Gastrocnemius medialis (tissue), 4 donors: Measurements from ENCODE around the gene BMP7. TPM values are rescaled to one million over a fixed set of nuclear protein-coding genes. Genes with fewer than 3 reads are reported as not detected.

ENCODE experiments used
- ATAC-seq, 2 donors: fragments of 150-250 bp; one replicate each; pipeline ENCODE4 v1.9.1; 2016
- DNase-seq, 2 donors: peaks; one replicate each; pipeline ENCODE4 v3.0.0-alpha.2; 2019
- H3K27ac ChIP-seq, 4 donors: fragments of 200-600 bp; sonication (generic); 1 replicate in 1 of 4; 2 replicates in 3 of 4; pipeline ENCODE4 v1.5.1; 2016 to 2018; ENCODE audit warnings: mild to moderate bottlenecking in 2 of 4, moderate library complexity in 1 of 4
- H3K27me3 ChIP-seq, 3 donors: fragments of 200-600 bp; sonication (generic) in 2 of 3; 1 replicate in 1 of 3; 2 replicates in 2 of 3; pipeline versions ENCODE4 v1.5.1 to v1.6.0; 2016 to 2019; ENCODE audit warnings: mild to moderate bottlenecking in 1 of 3, moderate library complexity in 1 of 3
- H3K36me3 ChIP-seq, 2 donors: fragments of 200-600 bp; sonication (generic) in 1 of 2; one replicate each; pipeline ENCODE4 v1.5.1; 2017 to 2018
- H3K4me1 ChIP-seq, 2 donors: fragments of 200-600 bp; sonication (generic) in 1 of 2; one replicate each; pipeline ENCODE4 v1.5.1; 2016 to 2017; ENCODE audit warnings: mild to moderate bottlenecking in 2 of 2
- H3K4me3 ChIP-seq, 4 donors: fragments of 200-600 bp; sonication (generic) in 3 of 4; 1 replicate in 1 of 4; 2 replicates in 3 of 4; pipeline ENCODE4 v1.5.1; 2016 to 2019; ENCODE audit warnings: mild to moderate bottlenecking in 2 of 4
- H3K9me3 ChIP-seq, 3 donors: fragments of 200-600 bp; sonication (generic) in 2 of 3; 1 replicate in 1 of 3; 2 replicates in 2 of 3; pipeline ENCODE4 v1.5.1; 2016 to 2019
- POLR2A ChIP-seq, 2 donors: fragments of 450-650 bp; IDR thresholded peaks; one replicate each; pipeline ENCODE4 v1.6.1; 2017; ENCODE audit warnings: antibody characterized with exemption in 2 of 2, mild to moderate bottlenecking in 2 of 2, moderate library complexity in 2 of 2
- in situ Hi-C, 4 donors: fragments of 200-750 bp; cut with MboI; loops; one replicate each; pipeline versions ENCODE4 v1.15.0 to v1.8.0; 2017; ENCODE audit warnings: low sequenced_read_pairs in 4 of 4
- intact Hi-C: fragments of 100-400 bp; cut with DNase I; formaldehyde crosslinking; loops from one replicate; pipeline ENCODE4 v1.15.1; 2023; ENCODE audit warnings: low total_unique reads
- total RNA-seq, 4 donors: library from RNA; depleted of rRNA; stranded (reverse); fragments of >200 nt; gene quantifications; one replicate each; pipeline versions ENCODE4 v1.1.0 to v1.2.3, GENCODE V29; 2016
- TF ChIP-seq, protein P1 (sequence below), 5 experiments: fragments of 450-650 bp in 3 of 5; fragments of 200-600 bp in 2 of 5; sonication (generic) in 2 of 5; IDR thresholded peaks in 4 of 5; conservative IDR thresholded peaks in 1 of 5; 1 replicate in 4 of 5; 2 replicates in 1 of 5; pipeline ENCODE4 v1.5.1; 2016 to 2019; ENCODE audit warnings: antibody characterized with exemption in 5 of 5, mild to moderate bottlenecking in 3 of 5, moderate library complexity in 3 of 5

Gene BMP7
- total RNA-seq, 4 donors from 2014 or later: 0.52 TPM; not detected in 3

DNA sequence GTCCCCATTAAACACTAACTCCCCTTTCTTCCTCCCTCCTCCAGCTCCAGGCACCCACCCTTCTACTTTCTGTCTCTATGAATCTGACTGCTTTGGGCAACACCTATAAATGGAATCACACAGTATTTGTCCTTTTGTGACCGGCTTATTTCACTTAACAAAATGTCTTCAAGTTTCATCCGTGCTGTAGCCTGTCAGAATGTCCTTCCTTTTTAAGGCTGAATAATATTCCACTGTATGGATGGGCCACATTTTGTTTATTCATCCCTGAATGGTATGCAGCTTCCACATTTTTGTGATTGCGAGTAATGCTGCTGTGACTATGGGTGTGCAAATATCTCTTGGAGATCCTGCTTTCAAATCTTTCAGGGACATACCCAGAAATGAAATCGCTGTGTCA is 28.4 kb downstream of the BMP7 start:
- TF ChIP-seq, protein P1, sequence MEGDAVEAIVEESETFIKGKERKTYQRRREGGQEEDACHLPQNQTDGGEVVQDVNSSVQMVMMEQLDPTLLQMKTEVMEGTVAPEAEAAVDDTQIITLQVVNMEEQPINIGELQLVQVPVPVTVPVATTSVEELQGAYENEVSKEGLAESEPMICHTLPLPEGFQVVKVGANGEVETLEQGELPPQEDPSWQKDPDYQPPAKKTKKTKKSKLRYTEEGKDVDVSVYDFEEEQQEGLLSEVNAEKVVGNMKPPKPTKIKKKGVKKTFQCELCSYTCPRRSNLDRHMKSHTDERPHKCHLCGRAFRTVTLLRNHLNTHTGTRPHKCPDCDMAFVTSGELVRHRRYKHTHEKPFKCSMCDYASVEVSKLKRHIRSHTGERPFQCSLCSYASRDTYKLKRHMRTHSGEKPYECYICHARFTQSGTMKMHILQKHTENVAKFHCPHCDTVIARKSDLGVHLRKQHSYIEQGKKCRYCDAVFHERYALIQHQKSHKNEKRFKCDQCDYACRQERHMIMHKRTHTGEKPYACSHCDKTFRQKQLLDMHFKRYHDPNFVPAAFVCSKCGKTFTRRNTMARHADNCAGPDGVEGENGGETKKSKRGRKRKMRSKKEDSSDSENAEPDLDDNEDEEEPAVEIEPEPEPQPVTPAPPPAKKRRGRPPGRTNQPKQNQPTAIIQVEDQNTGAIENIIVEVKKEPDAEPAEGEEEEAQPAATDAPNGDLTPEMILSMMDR (IDR thresholded peaks at IDR 0.05 in 4 of 5, conservative IDR thresholded peaks at IDR 0.05 in 1 of 5): no peak
- TF ChIP-seq POLR2A (IDR thresholded peaks at IDR 0.05): no peak
- in situ Hi-C loops (no loop called here), intact Hi-C loops (no loop called here)
- Histone ChIP-seq H3K4me3 (no peak overlapping the region), H3K9me3 (no peaks in the 10 kb centered on the region), H3K27ac (no peak overlapping the region), H3K27me3 (peaks cover 0 to 10% (median 0%) of the 10 kb centered on the region in 3 donors), H3K4me1 (no peaks in the 10 kb centered on the region), H3K36me3 (no peaks in the 10 kb centered on the region)
- no peak for ATAC-seq
- no peak for DNase-seq

DNA sequence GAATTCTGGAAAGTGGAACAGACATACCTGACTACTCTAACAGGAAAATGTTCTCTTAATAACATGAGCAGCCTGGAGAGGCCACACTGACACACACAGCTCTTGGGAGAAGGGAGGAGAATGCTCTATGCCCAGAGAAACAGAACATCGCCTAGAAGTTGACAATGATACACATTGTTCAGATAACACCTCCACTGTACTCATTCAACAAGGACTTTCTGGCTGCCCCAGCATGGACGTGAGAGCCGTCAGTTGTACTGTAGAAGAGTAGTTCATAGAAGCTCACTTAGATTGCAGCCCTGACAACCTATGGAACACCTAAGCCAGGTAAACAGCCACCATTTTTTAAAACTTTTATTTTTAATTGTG is 28.9 kb downstream of the BMP7 start:
- ATAC-seq: no peak
- H3K4me3 ChIP-seq: no peak overlapping the region
- intact Hi-C loops: no loop called here

DNA sequence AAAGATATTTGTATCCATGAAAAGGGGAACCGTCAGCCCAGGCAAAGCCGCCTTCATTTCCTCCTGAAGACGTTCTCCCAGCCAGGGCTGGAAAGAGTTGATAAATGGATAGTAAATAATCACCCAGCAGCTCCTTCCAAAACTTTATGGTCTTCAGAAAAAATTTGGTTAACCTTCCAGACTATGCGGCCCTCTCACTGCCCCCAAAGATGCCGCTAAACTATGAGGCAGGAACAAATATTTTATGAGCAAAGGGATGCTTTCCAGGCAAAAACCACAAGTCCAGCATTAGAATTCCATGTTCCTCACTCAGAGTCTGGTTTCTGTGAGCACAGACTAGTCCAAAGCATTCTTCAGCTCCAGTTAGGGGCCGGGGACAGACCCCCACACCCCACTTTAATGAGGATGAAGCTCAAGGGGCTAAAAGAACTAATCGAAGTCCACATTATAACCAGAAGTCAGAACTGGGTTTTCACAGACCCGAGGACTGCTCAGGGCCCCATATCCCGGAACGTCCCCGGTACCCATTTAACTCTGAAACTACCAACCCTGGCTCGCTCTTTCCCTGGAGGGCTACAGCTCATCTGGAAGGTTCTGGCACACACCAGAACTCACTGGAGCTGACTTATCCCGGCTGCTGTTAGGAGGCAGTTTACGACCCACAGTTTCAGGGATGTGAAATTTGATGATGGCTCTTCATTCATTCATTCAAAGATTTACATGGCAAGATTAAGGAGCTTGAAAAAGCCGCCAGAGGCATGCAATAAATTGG is 29.4 kb downstream of the BMP7 start:
- ATAC-seq: no peak

More for the DNA sequence above, 28.9 kb downstream of the BMP7 start:
- TF ChIP-seq, protein P1 (IDR thresholded peaks at IDR 0.05 in 4 of 5, conservative IDR thresholded peaks at IDR 0.05 in 1 of 5): no peak
- TF ChIP-seq POLR2A (IDR thresholded peaks at IDR 0.05): no peak
- Histone ChIP-seq H3K27me3 (peaks cover 0 to 10% (median 0%) of the 10 kb centered on the region in 3 donors), H3K36me3 (no peaks in the 10 kb centered on the region), H3K4me1 (no peaks in the 10 kb centered on the region), H3K9me3 (no peaks in the 10 kb centered on the region), H3K27ac (no peak overlapping the region)
- in situ Hi-C loops: no loop called here
- DNase-seq: no peak

DNA sequence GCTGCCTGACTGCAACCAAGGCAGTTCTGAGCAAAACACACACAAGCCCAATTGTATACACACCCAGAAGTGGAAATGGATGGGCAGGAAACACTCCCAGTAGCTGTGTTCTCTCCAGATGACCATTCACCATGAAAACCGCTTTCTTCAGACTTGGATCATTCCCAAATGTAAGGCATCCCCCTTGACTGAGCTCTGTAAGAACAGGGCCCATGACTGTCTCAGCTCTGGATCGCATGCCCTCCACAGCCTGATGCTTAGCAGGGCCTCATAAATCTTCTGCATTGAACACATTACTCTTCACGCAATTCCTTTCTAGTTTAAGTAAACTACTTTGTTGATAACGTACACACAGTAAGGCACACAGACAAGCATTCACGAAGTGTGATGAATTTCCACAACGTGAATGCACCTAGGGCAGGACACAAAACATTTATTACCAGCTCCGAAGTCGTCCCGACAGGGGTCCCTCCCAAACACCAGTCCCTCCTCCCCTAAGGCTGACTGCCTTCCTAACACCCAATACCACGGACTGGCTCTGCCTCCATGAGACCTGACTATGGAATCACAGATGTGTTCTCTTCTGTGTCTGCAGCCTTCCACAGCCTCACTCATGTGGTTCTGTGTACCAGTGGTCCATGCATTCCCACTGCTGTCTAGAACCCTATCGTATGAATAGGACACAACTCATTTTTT is 31.7 kb downstream of the BMP7 start:
- Histone ChIP-seq H3K27me3 (peaks cover 0 to 10% (median 0%) of the 10 kb centered on the region in 3 donors), H3K36me3 (no peaks in the 10 kb centered on the region), H3K9me3 (no peaks in the 10 kb centered on the region), H3K4me3 (no peak overlapping the region), H3K27ac (no peak overlapping the region), H3K4me1 (no peaks in the 10 kb centered on the region)
- in situ Hi-C loops (no loop called here), intact Hi-C loops (no loop called here)
- ATAC-seq (no peak), DNase-seq (no peak)
- TF ChIP-seq, protein P1 (IDR thresholded peaks at IDR 0.05 in 4 of 5, conservative IDR thresholded peaks at IDR 0.05 in 1 of 5): no peak
- TF ChIP-seq POLR2A (IDR thresholded peaks at IDR 0.05): no peak

More for the DNA sequence above, 29.4 kb downstream of the BMP7 start:
- TF ChIP-seq POLR2A (IDR thresholded peaks at IDR 0.05): no peak
- TF ChIP-seq, protein P1 (IDR thresholded peaks at IDR 0.05 in 4 of 5, conservative IDR thresholded peaks at IDR 0.05 in 1 of 5): no peak
- peaks cover 0 to 10% (median 0%) of the 10 kb centered on the region in 3 donors for H3K27me3 ChIP-seq
- in situ Hi-C loops (no loop called here), intact Hi-C loops (no loop called here)
- H3K4me3 ChIP-seq: no peak overlapping the region
- H3K9me3 ChIP-seq: no peaks in the 10 kb centered on the region
- no peak for DNase-seq
- no peak overlapping the region for H3K27ac ChIP-seq
- no peaks in the 10 kb centered on the region for H3K36me3 ChIP-seq
- H3K4me1 ChIP-seq: no peaks in the 10 kb centered on the region
